Measurements from ENCODE around the gene EEIG2.
A peak's percentile ranks its signal among the peaks of the same experiment; 100 is the strongest.
"Not testable (repeated sequence)": the region's sequence is repeated elsewhere in the genome, so short reads cannot be mapped to it uniquely, and the experiment has no call there.

Gene EEIG2

DNA sequence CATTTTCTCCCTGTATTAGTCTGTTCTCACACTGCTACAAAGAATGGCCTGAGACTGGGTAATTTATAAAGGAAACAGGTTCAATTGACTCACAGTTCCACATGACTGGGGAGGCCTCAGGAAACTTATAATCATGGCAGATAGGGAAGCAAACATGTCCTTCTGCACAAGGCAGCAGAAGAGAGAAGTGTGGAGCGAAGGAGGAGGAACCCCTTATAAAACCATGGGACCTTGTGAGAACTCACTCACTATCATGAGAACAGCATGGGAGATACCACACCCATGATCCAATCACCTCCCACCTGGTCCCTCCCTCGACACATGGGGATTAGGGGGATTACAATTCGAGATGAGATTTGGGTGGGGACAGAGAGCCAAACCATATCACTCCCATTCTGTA, 35.2 kb upstream of the EEIG2 start:
- TF ChIP-seq, protein P1, sequence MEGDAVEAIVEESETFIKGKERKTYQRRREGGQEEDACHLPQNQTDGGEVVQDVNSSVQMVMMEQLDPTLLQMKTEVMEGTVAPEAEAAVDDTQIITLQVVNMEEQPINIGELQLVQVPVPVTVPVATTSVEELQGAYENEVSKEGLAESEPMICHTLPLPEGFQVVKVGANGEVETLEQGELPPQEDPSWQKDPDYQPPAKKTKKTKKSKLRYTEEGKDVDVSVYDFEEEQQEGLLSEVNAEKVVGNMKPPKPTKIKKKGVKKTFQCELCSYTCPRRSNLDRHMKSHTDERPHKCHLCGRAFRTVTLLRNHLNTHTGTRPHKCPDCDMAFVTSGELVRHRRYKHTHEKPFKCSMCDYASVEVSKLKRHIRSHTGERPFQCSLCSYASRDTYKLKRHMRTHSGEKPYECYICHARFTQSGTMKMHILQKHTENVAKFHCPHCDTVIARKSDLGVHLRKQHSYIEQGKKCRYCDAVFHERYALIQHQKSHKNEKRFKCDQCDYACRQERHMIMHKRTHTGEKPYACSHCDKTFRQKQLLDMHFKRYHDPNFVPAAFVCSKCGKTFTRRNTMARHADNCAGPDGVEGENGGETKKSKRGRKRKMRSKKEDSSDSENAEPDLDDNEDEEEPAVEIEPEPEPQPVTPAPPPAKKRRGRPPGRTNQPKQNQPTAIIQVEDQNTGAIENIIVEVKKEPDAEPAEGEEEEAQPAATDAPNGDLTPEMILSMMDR (IDR thresholded peaks at IDR 0.05; ENCODE audit: extremely low read depth, missing control alignments) = no peak
- DNase-seq (ENCODE audit: low spot score) = no peak

- DNase-seq (ENCODE audit: low spot score) = no peak
- TF ChIP-seq, protein P1 (IDR thresholded peaks at IDR 0.05; ENCODE audit: extremely low read depth, missing control alignments) = no peak
These were observed 32.8 kb upstream of the EEIG2 start for GRCh38 chr1:108527135-108527534.

GRCh38 chr1:108527837-108528236, 32.1 kb upstream of the EEIG2 start:
- TF ChIP-seq, protein P1 (IDR thresholded peaks at IDR 0.05; ENCODE audit: extremely low read depth, missing control alignments) = no peak
- no peak for DNase-seq (ENCODE audit: low spot score)

- DNase-seq (ENCODE audit: low spot score) = no peak
- TF ChIP-seq, protein P1 (IDR thresholded peaks at IDR 0.05; ENCODE audit: extremely low read depth, missing control alignments) = no peak
These were observed 28.5 kb upstream of the EEIG2 start for GRCh38 chr1:108531444-108531843.

GRCh38 chr1:108532730-108533129, 27.2 kb upstream of the EEIG2 start:
- TF ChIP-seq, protein P1 (IDR thresholded peaks at IDR 0.05; ENCODE audit: extremely low read depth, missing control alignments) = no peak
- DNase-seq (ENCODE audit: low spot score) = no peak

DNA sequence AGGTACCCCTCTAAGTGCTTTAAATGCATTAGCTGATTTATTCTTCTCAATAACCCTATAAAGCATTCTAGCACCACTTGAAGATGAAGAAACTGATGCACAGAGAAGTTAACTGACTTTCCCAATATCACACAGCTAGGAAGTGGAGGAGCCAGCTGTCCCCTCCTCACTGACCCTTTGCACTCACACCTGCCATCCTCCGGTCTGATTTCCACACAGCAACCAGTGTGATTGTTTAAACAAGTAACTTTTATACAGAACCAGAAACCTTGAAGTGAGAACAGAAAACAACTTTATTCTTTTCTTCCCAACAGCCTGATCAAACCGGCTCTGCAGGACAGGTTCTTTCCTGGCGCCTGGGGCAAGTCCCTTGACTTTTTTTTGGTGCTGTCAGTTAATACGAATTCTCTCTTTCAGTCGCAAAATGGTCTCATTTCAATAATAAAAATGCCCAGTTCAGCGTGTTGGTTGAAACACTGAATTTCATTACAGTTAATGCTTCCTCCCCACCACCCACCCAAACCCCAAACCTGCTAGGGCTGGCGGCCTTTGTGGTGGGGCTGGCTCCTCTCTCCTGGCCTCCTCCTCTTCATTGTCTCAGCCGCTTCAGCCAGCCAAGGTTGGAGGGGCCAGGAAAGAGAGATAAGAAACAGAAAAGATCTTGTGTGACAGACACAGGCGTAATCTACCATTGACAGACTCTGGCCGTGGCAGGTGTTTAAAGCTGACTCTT, 26.4 kb upstream of the EEIG2 start:
- TF ChIP-seq, protein P1 (IDR thresholded peaks at IDR 0.05; ENCODE audit: extremely low read depth, missing control alignments) = no peak
- peak; percentile 63 for DNase-seq (ENCODE audit: low spot score)

DNA sequence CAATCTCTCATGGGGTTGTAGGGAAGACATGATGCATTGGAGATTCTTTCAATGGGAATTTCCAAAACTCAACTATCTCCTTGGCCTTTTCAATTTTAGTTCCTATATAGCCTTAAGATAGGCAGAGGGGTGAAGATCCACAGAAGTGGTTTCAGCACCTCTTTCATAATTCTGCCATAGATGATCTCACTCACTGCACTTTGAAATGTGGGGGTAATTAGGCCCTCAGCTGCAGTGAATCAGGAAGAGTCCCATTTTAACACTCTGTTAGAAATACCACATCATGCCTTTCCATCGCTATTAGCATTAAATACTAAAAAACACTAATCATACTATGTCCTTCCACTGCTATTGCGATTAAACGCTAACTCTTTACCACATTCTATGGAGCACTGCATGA, 25.1 kb upstream of the EEIG2 start:
- DNase-seq (ENCODE audit: low spot score) = no peak
- TF ChIP-seq, protein P1 (IDR thresholded peaks at IDR 0.05; ENCODE audit: extremely low read depth, missing control alignments) = no peak

DNA sequence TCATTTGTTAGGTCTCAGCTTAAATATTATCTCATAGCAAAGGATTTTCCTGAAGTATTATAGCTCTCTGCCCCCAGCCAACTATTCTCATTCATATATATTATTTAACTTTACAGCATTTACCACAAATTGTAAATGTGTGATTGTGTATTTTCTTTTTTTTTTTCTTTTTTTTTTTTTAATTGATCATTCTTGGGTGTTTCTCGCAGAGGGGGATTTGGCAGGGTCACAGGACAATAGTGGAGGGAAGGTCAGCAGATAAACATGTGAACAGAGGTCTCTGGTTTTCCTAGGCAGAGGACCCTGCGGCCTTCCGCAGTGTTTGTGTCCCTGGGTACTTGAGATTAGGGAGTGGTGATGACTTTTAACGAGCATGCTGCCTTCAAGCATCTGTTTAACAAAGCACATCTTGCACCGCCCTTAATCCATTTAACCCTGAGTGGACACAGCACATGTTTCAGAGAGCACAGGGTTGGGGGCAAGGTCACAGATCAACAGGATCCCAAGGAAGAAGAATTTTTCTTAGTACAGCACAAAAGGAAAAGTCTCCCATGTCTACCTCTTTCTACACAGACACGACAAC, 24.5 kb upstream of the EEIG2 start:
- not testable (repeated sequence) for DNase-seq (ENCODE audit: low spot score)

GRCh38 chr1:108536021-108536420, 23.9 kb upstream of the EEIG2 start:
- not testable (repeated sequence) for DNase-seq (ENCODE audit: low spot score)

DNA sequence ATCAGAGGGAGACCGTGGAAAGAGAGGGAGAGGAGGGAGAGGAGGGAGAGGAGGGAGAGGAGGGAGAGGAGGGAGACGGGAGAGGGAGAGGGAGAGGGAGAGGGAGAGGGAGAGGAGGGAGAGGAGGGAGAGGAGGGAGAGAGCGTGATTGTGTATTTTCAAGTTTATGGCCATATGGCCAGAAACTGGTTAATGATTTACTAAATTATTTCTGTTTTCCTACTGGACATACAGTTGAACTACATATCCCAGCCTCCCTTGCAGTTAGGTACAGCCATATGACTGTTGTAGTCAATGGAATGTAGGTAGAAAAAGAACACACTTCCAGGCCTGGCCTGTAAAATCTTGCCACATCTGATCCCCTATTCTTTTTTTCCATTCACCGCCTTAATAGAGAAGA, 23.1 kb upstream of the EEIG2 start:
- DNase-seq (ENCODE audit: low spot score) = not testable (repeated sequence)

All from GM20000 (cell line).